Ramos (cell line): Measurements from ENCODE around the gene PHOSPHO1.

Source experiments
- in situ Hi-C: fragments of 300-500 bp; cut with MboI; formaldehyde crosslinking; loops from one replicate; pipeline ENCODE4 v1.14.3; 2022; ENCODE audit warnings: low sequenced_read_pairs; ENCODE audit not compliant: unreplicated experiment

Gene PHOSPHO1

GRCh38 chr17:49247944-49248343 lies 17.4 kb upstream of the PHOSPHO1 start:
- in situ Hi-C loops: no loop called here

GRCh38 chr17:49244839-49245238 lies 14.3 kb upstream of the PHOSPHO1 start:
- in situ Hi-C loops: no loop called here

GRCh38 chr17:49242813-49243212 lies 12.2 kb upstream of the PHOSPHO1 start:
- in situ Hi-C loops: no loop called here

- in situ Hi-C loops: no loop called here
These were observed 11.3 kb upstream of the PHOSPHO1 start for GRCh38 chr17:49241692-49242397.

GRCh38 chr17:49241040-49241439 lies 10.5 kb upstream of the PHOSPHO1 start:
- in situ Hi-C loops: no loop called here

- in situ Hi-C loops: no loop called here
These were observed 10.0 kb upstream of the PHOSPHO1 start for GRCh38 chr17:49240619-49241018.

GRCh38 chr17:49239963-49240362 lies 9.4 kb upstream of the PHOSPHO1 start:
- in situ Hi-C loops: no loop called here

- in situ Hi-C loops: no loop called here
These were observed 5.3 kb upstream of the PHOSPHO1 start for GRCh38 chr17:49235896-49236295.

GRCh38 chr17:49234509-49235080 lies 4.0 kb upstream of the PHOSPHO1 start:
- in situ Hi-C loops: no loop called here

- in situ Hi-C loops: no loop called here
These were observed 942 bp upstream of the PHOSPHO1 start for GRCh38 chr17:49231563-49231894.

- in situ Hi-C loops: loop anchor here (5.0 kb wide), 1 partner anchor 53 kb away; no protein-coding TSS in a partner anchor
These were observed 584 bp downstream of the PHOSPHO1 start for GRCh38 chr17:49229805-49230600.

- in situ Hi-C loops: loop anchor here (5.0 kb wide), 1 partner anchor 52 kb away; no protein-coding TSS in a partner anchor
These were observed 1.3 kb downstream of the PHOSPHO1 start for GRCh38 chr17:49229076-49229804.

- in situ Hi-C loops: loop anchor here (5.0 kb wide), 1 partner anchor 50 kb away; no protein-coding TSS in a partner anchor
These were observed 2.9 kb downstream of the PHOSPHO1 start for GRCh38 chr17:49227436-49228261.

GRCh38 chr17:49226771-49227435 lies 3.7 kb downstream of the PHOSPHO1 start:
- in situ Hi-C loops: loop anchor here (5.0 kb wide), 1 partner anchor 50 kb away; no protein-coding TSS in a partner anchor

- in situ Hi-C loops: loop anchor here (5.0 kb wide), 1 partner anchor 48 kb away; no protein-coding TSS in a partner anchor
These were observed 4.9 kb downstream of the PHOSPHO1 start for GRCh38 chr17:49225554-49226236.

GRCh38 chr17:49224997-49225337 lies 5.6 kb downstream of the PHOSPHO1 start:
- in situ Hi-C loops: loop anchor here (5.0 kb wide), 1 partner anchor 48 kb away; no protein-coding TSS in a partner anchor

GRCh38 chr17:49224198-49224996 lies 6.2 kb downstream of the PHOSPHO1 start:
- in situ Hi-C loops: no loop called here
